Nephron (organoid): Measurements from ENCODE around the gene ADAMTS12.

Experiments used
- H3K27ac Mint-ChIP-seq, 3 experiments: 2 replicates each; pipeline ENCODE4 v1.8.0; 2020; ENCODE audit warnings: mixed read lengths in 3 of 3, mild to moderate bottlenecking in 2 of 3, moderate library complexity in 1 of 3
- H3K27me3 Mint-ChIP-seq: 2 replicates; pipeline ENCODE4 v1.8.0; 2021; ENCODE audit warnings: low read depth, mild to moderate bottlenecking, moderate library complexity, mixed read lengths
- H3K36me3 Mint-ChIP-seq: 2 replicates; pipeline ENCODE4 v1.8.0; 2020; ENCODE audit warnings: low read depth, mixed read lengths
- H3K4me1 Mint-ChIP-seq: 2 replicates; pipeline ENCODE4 v1.8.0; 2020; ENCODE audit warnings: mixed read lengths
- H3K4me3 Mint-ChIP-seq, 3 experiments: 2 replicates each; pipeline ENCODE4 v1.8.0; 2020; ENCODE audit warnings: mild to moderate bottlenecking in 3 of 3, mixed read lengths in 3 of 3, moderate library complexity in 2 of 3
- H3K9me3 Mint-ChIP-seq: 2 replicates; pipeline ENCODE4 v1.8.0; 2020; ENCODE audit warnings: mixed read lengths
- CTCF ChIP-seq, 3 experiments: fragments of 200-600 bp; sonication (generic); IDR thresholded peaks; one replicate each; pipeline ENCODE4 v1.5.0; 2021; ENCODE audit warnings: antibody characterized with exemption in 3 of 3; ENCODE audit not compliant: unreplicated experiment in 3 of 3

Gene ADAMTS12

GRCh38 chr5:33711094-33711679 lies 180.6 kb downstream of the ADAMTS12 start:
- peaks cover 8% of the 10 kb centered on the region for H3K36me3 Mint-ChIP-seq
- no peaks in the 10 kb centered on the region for H3K27me3 Mint-ChIP-seq
- no peaks in the 10 kb centered on the region for H3K4me1 Mint-ChIP-seq
- peaks cover 48% of the 10 kb centered on the region for H3K9me3 Mint-ChIP-seq
- no peak overlapping the region for H3K27ac Mint-ChIP-seq
- no peak overlapping the region for H3K4me3 Mint-ChIP-seq
- no peak for TF ChIP-seq CTCF (IDR thresholded peaks at IDR 0.05; ENCODE audit: unreplicated experiment in 3 of 3)

GRCh38 chr5:33702867-33703266 lies 188.9 kb downstream of the ADAMTS12 start:
- H3K9me3 Mint-ChIP-seq, result peaks cover 25% of the 10 kb centered on the region
- H3K4me3 Mint-ChIP-seq, result no peak overlapping the region
- peaks cover 5% of the 10 kb centered on the region for H3K36me3 Mint-ChIP-seq
- no peak for TF ChIP-seq CTCF (IDR thresholded peaks at IDR 0.05; ENCODE audit: unreplicated experiment in 3 of 3)
- H3K27ac Mint-ChIP-seq, result no peak overlapping the region
- no peaks in the 10 kb centered on the region for H3K27me3 Mint-ChIP-seq
- H3K4me1 Mint-ChIP-seq, result no peaks in the 10 kb centered on the region

GRCh38 chr5:33701951-33702350 lies 189.8 kb downstream of the ADAMTS12 start:
- H3K9me3 Mint-ChIP-seq, result peaks cover 15% of the 10 kb centered on the region
- TF ChIP-seq CTCF (IDR thresholded peaks at IDR 0.05; ENCODE audit: unreplicated experiment in 3 of 3), result no peak
- no peaks in the 10 kb centered on the region for H3K27me3 Mint-ChIP-seq
- no peak overlapping the region for H3K4me3 Mint-ChIP-seq
- H3K4me1 Mint-ChIP-seq, result no peaks in the 10 kb centered on the region
- H3K36me3 Mint-ChIP-seq, result peaks cover 4% of the 10 kb centered on the region
- H3K27ac Mint-ChIP-seq, result peak overlapping the region in 1 of 3 experiments; percentile 53

- no peak for TF ChIP-seq CTCF (IDR thresholded peaks at IDR 0.05; ENCODE audit: unreplicated experiment in 3 of 3)
- H3K4me1 Mint-ChIP-seq, result no peaks in the 10 kb centered on the region
- H3K36me3 Mint-ChIP-seq, result no peaks in the 10 kb centered on the region
- peak overlapping the region in 1 of 3 experiments; percentile 4 for H3K27ac Mint-ChIP-seq
- H3K27me3 Mint-ChIP-seq, result no peaks in the 10 kb centered on the region
- no peak overlapping the region for H3K4me3 Mint-ChIP-seq
- H3K9me3 Mint-ChIP-seq, result peaks cover 8% of the 10 kb centered on the region
These were observed 190.5 kb downstream of the ADAMTS12 start for GRCh38 chr5:33701251-33701650.

- Mint-ChIP-seq H3K27ac (no peak overlapping the region), H3K4me3 (no peak overlapping the region)
These were observed 195.4 kb downstream of the ADAMTS12 start for GRCh38 chr5:33696411-33696810.

More at GRCh38 chr5:33696411-33696810, 195.4 kb downstream of the ADAMTS12 start:
- H3K36me3 Mint-ChIP-seq, result peaks cover 5% of the 10 kb centered on the region
- no peaks in the 10 kb centered on the region for H3K27me3 Mint-ChIP-seq
- H3K4me1 Mint-ChIP-seq, result no peaks in the 10 kb centered on the region
- no peak for TF ChIP-seq CTCF (IDR thresholded peaks at IDR 0.05; ENCODE audit: unreplicated experiment in 3 of 3)
- peaks cover 13% of the 10 kb centered on the region for H3K9me3 Mint-ChIP-seq
